ENCODE data around the gene SMNDC1.
"Not testable (repeated sequence)": the region's sequence is repeated elsewhere in the genome, so short reads cannot be mapped to it uniquely, and the experiment has no call there.

Gene SMNDC1

GRCh38 chr10:110251392-110251791 is 53.3 kb downstream of the SMNDC1 start:
- not testable (repeated sequence) for DNase-seq (ENCODE audit: low read depth, low spot score)

- DNase-seq (ENCODE audit: low read depth, low spot score), result not testable (repeated sequence)
Observed at GRCh38 chr10:110249489-110249888, 55.2 kb downstream of the SMNDC1 start.

- not testable (repeated sequence) for DNase-seq (ENCODE audit: low read depth, low spot score)
Observed at GRCh38 chr10:110247833-110248232, 56.9 kb downstream of the SMNDC1 start.

GRCh38 chr10:110244550-110244949 is 60.2 kb downstream of the SMNDC1 start:
- no peak for DNase-seq (ENCODE audit: low read depth, low spot score)

GRCh38 chr10:110242511-110242910 is 62.2 kb downstream of the SMNDC1 start:
- no peak for DNase-seq (ENCODE audit: low read depth, low spot score)

GRCh38 chr10:110241841-110242240 is 62.9 kb downstream of the SMNDC1 start:
- DNase-seq (ENCODE audit: low read depth, low spot score), result no peak

- no peak for DNase-seq (ENCODE audit: low read depth, low spot score)
Observed at GRCh38 chr10:110241407-110241806, 63.3 kb downstream of the SMNDC1 start.
